ENCODE data around the gene EPRS1.
A peak's percentile ranks its signal among the peaks of the same experiment; 100 is the strongest.
"Not testable (repeated sequence)": the region's sequence is repeated elsewhere in the genome, so short reads cannot be mapped to it uniquely, and the experiment has no call there.

EPRS1 gene

DNA sequence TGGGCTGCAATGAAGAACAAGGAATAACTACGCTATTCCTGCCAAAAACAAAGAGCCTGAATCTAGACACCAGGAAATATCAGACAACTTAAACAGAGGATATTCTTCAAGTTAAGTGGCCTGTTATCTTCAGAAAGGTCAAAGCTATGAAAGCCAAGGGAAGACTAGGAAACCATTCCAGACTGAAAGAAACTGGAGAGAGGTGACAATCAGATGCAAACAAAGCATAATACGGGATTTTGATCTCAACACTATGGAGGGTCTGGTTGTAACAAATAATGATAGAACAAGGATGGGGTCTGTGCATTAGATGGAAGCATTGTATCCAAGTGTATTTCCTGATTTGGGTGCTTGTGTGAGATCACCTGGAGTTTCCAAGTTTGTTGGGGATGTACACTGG is 2.7 kb downstream of the EPRS1 start:
- H2AFZ ChIP-seq (ENCODE audit: low read length) = no peak overlapping the region
- no peaks in the 10 kb centered on the region for H3K9me3 ChIP-seq (replicated peaks in 1 of 2; ENCODE audit: control insufficient read depth in 2 of 2, insufficient read depth in 1 of 2, low read depth in 1 of 2, low read length in 2 of 2)
- peaks cover 2% of the 10 kb centered on the region for H3K79me1 ChIP-seq (ENCODE audit: low read depth, low read length)
- H3K18ac ChIP-seq (ENCODE audit: low read length) = no peak overlapping the region
- peaks cover 5 to 32% of the 10 kb centered on the region in 2 donors for H3K36me3 ChIP-seq (replicated peaks in 1 of 2; ENCODE audit: control insufficient read depth in 2 of 2, insufficient read depth in 2 of 2, low read length in 2 of 2)
- H4K8ac ChIP-seq (ENCODE audit: low read depth, low read length) = no peak overlapping the region
- no peak overlapping the region for H3K4me3 ChIP-seq (ENCODE audit: low read length in 2 of 2)
- WGBS, 2 donors (ENCODE audit: extremely low coverage in 2 of 2, insufficient read length in 2 of 2, insufficient replicate concordance in 1 of 2) = no CpG with 5 or more reads among the region's 2 CpGs
- H2BK5ac ChIP-seq (ENCODE audit: low read length) = no peak overlapping the region
- H3K9ac ChIP-seq (ENCODE audit: low read depth, low read length, poor library complexity) = no peak overlapping the region
- no peak overlapping the region for H2BK15ac ChIP-seq (ENCODE audit: low read length)
- H2AK5ac ChIP-seq (ENCODE audit: low read depth, low read length) = no peak overlapping the region
- H3K27ac ChIP-seq (replicated peaks; ENCODE audit: low read length) = no peak overlapping the region
- no peak overlapping the region for H2BK12ac ChIP-seq (ENCODE audit: low read length)
- peaks cover 0 to 3% of the 10 kb centered on the region in 2 donors for H3K4me1 ChIP-seq (ENCODE audit: control insufficient read depth in 2 of 2, insufficient read depth in 1 of 2, low read depth in 1 of 2, low read length in 2 of 2)
- no peak overlapping the region for H3K14ac ChIP-seq (ENCODE audit: low read length)
- H4K91ac ChIP-seq (ENCODE audit: low read depth, low read length, poor library complexity) = no peak overlapping the region
- no peak overlapping the region for H2BK120ac ChIP-seq (ENCODE audit: low read depth, low read length)
- no peaks in the 10 kb centered on the region for H3K27me3 ChIP-seq (ENCODE audit: control insufficient read depth in 3 of 3, insufficient read depth in 3 of 3, low read depth in 1 of 3, low read length in 3 of 3)
- H3K23ac ChIP-seq (ENCODE audit: low read depth, low read length, poor library complexity) = no peak overlapping the region
- no peak overlapping the region for H3K4ac ChIP-seq (ENCODE audit: low read length)
- H3K4me2 ChIP-seq (ENCODE audit: insufficient read depth, low read length, poor library complexity, severe bottlenecking) = no peak overlapping the region
- no peak for DNase-seq (ENCODE audit: low spot score)

DNA sequence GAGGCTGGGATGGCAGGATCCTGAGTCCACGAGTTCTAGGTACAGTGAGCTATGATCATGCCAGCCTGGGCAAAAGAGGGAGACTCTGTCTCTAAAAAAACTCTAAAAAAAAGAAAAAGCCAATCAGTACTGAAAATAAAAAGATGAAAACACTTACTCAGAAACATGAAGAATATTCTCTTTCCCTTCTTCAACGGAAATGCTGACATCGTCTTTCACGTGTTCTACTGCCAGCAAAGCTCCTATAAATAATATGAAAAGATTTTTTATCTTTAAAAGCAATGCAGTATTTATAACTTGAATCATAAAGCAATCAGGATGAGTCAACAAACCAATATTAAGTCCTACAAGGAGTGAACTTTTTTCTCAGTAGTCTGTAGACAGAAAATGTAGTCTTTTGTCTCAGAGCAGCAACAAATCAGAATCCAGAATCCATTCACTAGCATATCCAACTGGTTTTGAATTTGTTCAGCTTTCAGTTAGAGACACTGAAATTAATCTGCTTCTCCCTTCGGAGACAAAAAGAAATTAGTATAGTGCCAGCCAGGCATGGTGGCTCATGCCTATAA is 6.2 kb downstream of the EPRS1 start:
- Histone ChIP-seq H2AFZ (ENCODE audit: low read length) (no peak overlapping the region), H4K91ac (ENCODE audit: low read depth, low read length, poor library complexity) (no peak overlapping the region), H2BK5ac (ENCODE audit: low read length) (no peak overlapping the region), H3K4me2 (ENCODE audit: insufficient read depth, low read length, poor library complexity, severe bottlenecking) (no peak overlapping the region), H3K27me3 (ENCODE audit: control insufficient read depth in 3 of 3, insufficient read depth in 3 of 3, low read depth in 1 of 3, low read length in 3 of 3) (no peaks in the 10 kb centered on the region), H3K27ac (replicated peaks; ENCODE audit: low read length) (no peak overlapping the region), H3K4ac (ENCODE audit: low read length) (no peak overlapping the region), H3K23ac (ENCODE audit: low read depth, low read length, poor library complexity) (no peak overlapping the region), H3K36me3 (replicated peaks in 1 of 2; ENCODE audit: control insufficient read depth in 2 of 2, insufficient read depth in 2 of 2, low read length in 2 of 2) (peaks cover 7 to 47% of the 10 kb centered on the region in 2 donors), H2AK5ac (ENCODE audit: low read depth, low read length) (no peak overlapping the region), H3K14ac (ENCODE audit: low read length) (no peak overlapping the region), H2BK12ac (ENCODE audit: low read length) (no peak overlapping the region), H4K8ac (ENCODE audit: low read depth, low read length) (no peak overlapping the region), H2BK120ac (ENCODE audit: low read depth, low read length) (no peak overlapping the region), H3K9ac (ENCODE audit: low read depth, low read length, poor library complexity) (no peak overlapping the region), H3K9me3 (replicated peaks in 1 of 2; ENCODE audit: control insufficient read depth in 2 of 2, insufficient read depth in 1 of 2, low read depth in 1 of 2, low read length in 2 of 2) (no peaks in the 10 kb centered on the region), H3K18ac (ENCODE audit: low read length) (no peak overlapping the region), H3K4me1 (ENCODE audit: control insufficient read depth in 2 of 2, insufficient read depth in 1 of 2, low read depth in 1 of 2, low read length in 2 of 2) (peaks cover 0 to under 1% of the 10 kb centered on the region in 2 donors), H3K4me3 (ENCODE audit: low read length in 2 of 2) (no peak overlapping the region), H2BK15ac (ENCODE audit: low read length) (no peak overlapping the region), H3K79me1 (ENCODE audit: low read depth, low read length) (peaks cover 2% of the 10 kb centered on the region)
- no peak for DNase-seq (ENCODE audit: low spot score)
- no CpG with 5 or more reads among the region's 5 CpGs for WGBS, 2 donors (ENCODE audit: extremely low coverage in 2 of 2, insufficient read length in 2 of 2, insufficient replicate concordance in 1 of 2)

DNA sequence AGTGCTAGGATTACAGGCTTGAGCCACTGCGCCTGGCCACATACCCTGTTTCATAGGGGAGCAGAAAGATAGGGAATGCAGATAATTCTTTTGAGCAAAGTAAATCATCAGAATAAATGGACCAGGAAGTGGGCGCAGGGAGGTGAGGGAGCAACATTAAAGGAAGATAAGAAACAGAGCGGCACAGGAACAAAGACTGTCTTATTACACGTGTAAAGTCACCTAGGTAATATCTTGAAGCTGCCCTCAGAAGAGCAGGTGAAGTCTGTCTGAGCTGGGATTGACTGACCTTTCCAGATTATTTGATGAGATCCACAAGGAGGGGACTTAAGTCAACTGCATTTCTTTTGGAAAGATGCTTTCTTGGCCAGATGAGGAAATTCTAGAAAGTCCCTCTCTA is 7.7 kb downstream of the EPRS1 start:
- Histone ChIP-seq H4K8ac (ENCODE audit: low read depth, low read length) (peak overlapping the region; percentile 43), H3K23ac (ENCODE audit: low read depth, low read length, poor library complexity) (no peak overlapping the region), H3K4me3 (ENCODE audit: low read length in 2 of 2) (no peak overlapping the region), H2AK5ac (ENCODE audit: low read depth, low read length) (no peak overlapping the region), H4K91ac (ENCODE audit: low read depth, low read length, poor library complexity) (no peak overlapping the region), H2BK120ac (ENCODE audit: low read depth, low read length) (no peak overlapping the region), H3K27me3 (ENCODE audit: control insufficient read depth in 3 of 3, insufficient read depth in 3 of 3, low read depth in 1 of 3, low read length in 3 of 3) (no peaks in the 10 kb centered on the region), H3K79me1 (ENCODE audit: low read depth, low read length) (peaks cover 2% of the 10 kb centered on the region), H2BK15ac (ENCODE audit: low read length) (no peak overlapping the region), H3K27ac (replicated peaks; ENCODE audit: low read length) (no peak overlapping the region), H3K36me3 (replicated peaks in 1 of 2; ENCODE audit: control insufficient read depth in 2 of 2, insufficient read depth in 2 of 2, low read length in 2 of 2) (peaks cover 7 to 56% of the 10 kb centered on the region in 2 donors), H3K4me2 (ENCODE audit: insufficient read depth, low read length, poor library complexity, severe bottlenecking) (no peak overlapping the region), H3K14ac (ENCODE audit: low read length) (no peak overlapping the region), H2BK5ac (ENCODE audit: low read length) (no peak overlapping the region), H3K4ac (ENCODE audit: low read length) (no peak overlapping the region), H3K9me3 (replicated peaks in 1 of 2; ENCODE audit: control insufficient read depth in 2 of 2, insufficient read depth in 1 of 2, low read depth in 1 of 2, low read length in 2 of 2) (no peaks in the 10 kb centered on the region), H2AFZ (ENCODE audit: low read length) (no peak overlapping the region), H3K4me1 (ENCODE audit: control insufficient read depth in 2 of 2, insufficient read depth in 1 of 2, low read depth in 1 of 2, low read length in 2 of 2) (no peaks in the 10 kb centered on the region), H3K9ac (ENCODE audit: low read depth, low read length, poor library complexity) (no peak overlapping the region), H2BK12ac (ENCODE audit: low read length) (no peak overlapping the region), H3K18ac (ENCODE audit: low read length) (no peak overlapping the region)
- no CpG with 5 or more reads among the region's 4 CpGs for WGBS, 2 donors (ENCODE audit: extremely low coverage in 2 of 2, insufficient read length in 2 of 2, insufficient replicate concordance in 1 of 2)
- no peak for DNase-seq (ENCODE audit: low spot score)

DNA sequence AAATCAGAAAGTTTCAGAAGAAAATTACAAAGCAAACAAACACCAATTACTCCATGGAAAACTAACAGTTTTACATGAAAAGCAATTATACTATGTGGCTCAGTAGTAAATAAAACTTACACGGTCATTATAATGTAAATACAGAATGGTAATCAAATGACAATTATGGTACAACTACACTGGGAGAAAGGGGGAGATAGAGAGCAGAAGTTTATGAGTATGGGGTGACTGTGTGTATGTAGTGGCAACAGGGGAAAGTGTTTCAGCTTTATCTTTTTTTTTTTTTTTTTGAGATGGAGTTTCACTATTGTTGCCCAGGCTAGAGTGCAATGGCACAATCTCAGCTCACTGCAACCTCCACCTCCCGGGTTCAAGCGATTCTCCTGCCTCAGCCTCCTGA is 8.5 kb downstream of the EPRS1 start:
- not testable (repeated sequence) for H3K9ac ChIP-seq (ENCODE audit: low read depth, low read length, poor library complexity); H2BK15ac ChIP-seq (ENCODE audit: low read length); H2BK120ac ChIP-seq (ENCODE audit: low read depth, low read length); H3K4me3 ChIP-seq (ENCODE audit: low read length in 2 of 2); H4K91ac ChIP-seq (ENCODE audit: low read depth, low read length, poor library complexity); H3K4me1 ChIP-seq (ENCODE audit: control insufficient read depth in 2 of 2, insufficient read depth in 1 of 2, low read depth in 1 of 2, low read length in 2 of 2); DNase-seq (ENCODE audit: low spot score); H3K4ac ChIP-seq (ENCODE audit: low read length); H3K14ac ChIP-seq (ENCODE audit: low read length); H3K4me2 ChIP-seq (ENCODE audit: insufficient read depth, low read length, poor library complexity, severe bottlenecking); H2AFZ ChIP-seq (ENCODE audit: low read length); H3K27me3 ChIP-seq (ENCODE audit: control insufficient read depth in 3 of 3, insufficient read depth in 3 of 3, low read depth in 1 of 3, low read length in 3 of 3); H3K18ac ChIP-seq (ENCODE audit: low read length); H3K27ac ChIP-seq (replicated peaks; ENCODE audit: low read length); H2BK5ac ChIP-seq (ENCODE audit: low read length); H3K23ac ChIP-seq (ENCODE audit: low read depth, low read length, poor library complexity); H2AK5ac ChIP-seq (ENCODE audit: low read depth, low read length); H3K79me1 ChIP-seq (ENCODE audit: low read depth, low read length); H2BK12ac ChIP-seq (ENCODE audit: low read length); H4K8ac ChIP-seq (ENCODE audit: low read depth, low read length); H3K9me3 ChIP-seq (replicated peaks in 1 of 2; ENCODE audit: control insufficient read depth in 2 of 2, insufficient read depth in 1 of 2, low read depth in 1 of 2, low read length in 2 of 2)
- peaks cover 7 to 60% of the 10 kb centered on the region in 2 donors for H3K36me3 ChIP-seq (replicated peaks in 1 of 2; ENCODE audit: control insufficient read depth in 2 of 2, insufficient read depth in 2 of 2, low read length in 2 of 2)
- no CpG with 5 or more reads among the region's 3 CpGs for WGBS, 2 donors (ENCODE audit: extremely low coverage in 2 of 2, insufficient read length in 2 of 2, insufficient replicate concordance in 1 of 2)

All from neuronal stem cell (in vitro differentiated cells).